GM18520 (cell line): ENCODE results near the gene RAB11FIP4.

Source experiments
- ATAC-seq: cut with Tn5 transposase; IDR thresholded peaks from one replicate; pipeline ENCODE4 v1.9.1; 2021; ENCODE audit not compliant: unreplicated experiment

The RAB11FIP4 gene

DNA sequence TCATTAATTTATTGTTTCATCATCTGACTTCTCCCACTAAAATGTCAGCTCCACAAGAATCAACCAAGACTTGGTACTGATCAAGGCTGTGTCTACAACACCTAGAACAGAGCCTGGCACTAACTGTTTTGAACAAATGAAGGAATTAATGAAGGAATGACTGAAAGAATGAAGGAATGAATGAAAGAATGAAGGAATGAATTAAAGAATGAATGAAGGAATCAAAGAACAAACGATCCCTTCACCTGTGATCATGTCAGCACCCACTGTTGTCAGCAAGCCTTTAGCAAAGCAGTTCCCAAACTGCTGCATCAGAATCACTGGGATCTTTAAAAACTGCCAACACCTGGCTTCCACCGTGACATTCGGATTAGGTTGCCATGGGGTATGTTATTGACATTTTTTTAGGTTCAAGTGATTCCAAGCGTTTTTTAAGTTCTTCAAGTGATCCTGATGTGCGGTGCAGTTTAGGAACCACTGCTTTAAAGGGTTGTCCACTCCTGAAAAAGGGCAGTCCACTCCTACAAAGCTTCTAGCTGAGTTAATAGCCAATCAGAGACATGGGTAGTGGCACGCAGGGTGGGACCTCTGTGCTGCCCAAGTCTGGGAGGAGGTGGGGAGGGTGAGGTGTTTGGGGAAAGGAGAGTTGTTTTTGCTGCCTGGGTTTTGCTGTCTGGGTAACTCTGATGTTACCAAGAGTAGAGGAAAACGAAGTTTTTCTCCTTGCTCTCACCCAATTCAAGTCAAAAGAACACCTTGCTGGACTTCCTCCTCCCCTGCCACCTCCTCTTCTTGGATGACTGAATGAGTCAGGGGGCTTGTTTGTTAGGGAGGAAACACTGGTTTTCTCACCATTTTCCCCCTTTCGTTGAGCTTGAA is 89.7 kb downstream of the RAB11FIP4 start:
- ATAC-seq = no peak

DNA sequence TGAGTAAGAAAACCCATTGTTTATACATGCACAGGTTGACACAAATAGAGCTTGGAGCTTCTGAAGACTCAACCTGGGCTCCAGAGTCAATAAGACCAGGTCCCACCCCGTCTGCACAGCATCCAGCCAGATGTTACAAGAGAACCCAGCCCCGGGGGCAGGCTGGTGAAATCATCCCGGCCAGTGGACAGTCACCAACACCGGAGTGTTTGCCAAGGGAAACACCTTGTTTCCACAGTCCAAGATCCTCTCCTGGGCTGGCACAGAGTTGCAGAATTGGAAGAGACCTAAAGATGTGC is 90.3 kb downstream of the RAB11FIP4 start:
- no peak for ATAC-seq

DNA sequence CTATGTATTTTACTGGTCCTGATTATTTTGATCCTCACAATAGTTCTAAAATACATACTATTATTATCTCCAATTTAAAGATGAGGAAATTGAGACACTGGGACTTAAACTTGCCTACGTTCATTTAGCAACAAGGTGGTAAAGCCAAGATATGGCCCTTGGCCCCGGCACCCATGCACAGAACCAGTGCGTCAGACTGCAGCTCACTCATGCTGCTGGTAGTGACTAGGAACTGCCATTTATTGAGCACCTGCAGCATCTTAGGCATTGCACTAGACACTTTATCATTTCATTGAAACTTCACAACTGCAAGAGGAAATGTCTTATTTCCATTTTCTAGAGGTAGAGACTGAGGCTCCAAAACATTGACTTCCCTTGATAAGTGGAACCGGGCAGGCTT is 93.3 kb downstream of the RAB11FIP4 start:
- ATAC-seq = no peak

DNA sequence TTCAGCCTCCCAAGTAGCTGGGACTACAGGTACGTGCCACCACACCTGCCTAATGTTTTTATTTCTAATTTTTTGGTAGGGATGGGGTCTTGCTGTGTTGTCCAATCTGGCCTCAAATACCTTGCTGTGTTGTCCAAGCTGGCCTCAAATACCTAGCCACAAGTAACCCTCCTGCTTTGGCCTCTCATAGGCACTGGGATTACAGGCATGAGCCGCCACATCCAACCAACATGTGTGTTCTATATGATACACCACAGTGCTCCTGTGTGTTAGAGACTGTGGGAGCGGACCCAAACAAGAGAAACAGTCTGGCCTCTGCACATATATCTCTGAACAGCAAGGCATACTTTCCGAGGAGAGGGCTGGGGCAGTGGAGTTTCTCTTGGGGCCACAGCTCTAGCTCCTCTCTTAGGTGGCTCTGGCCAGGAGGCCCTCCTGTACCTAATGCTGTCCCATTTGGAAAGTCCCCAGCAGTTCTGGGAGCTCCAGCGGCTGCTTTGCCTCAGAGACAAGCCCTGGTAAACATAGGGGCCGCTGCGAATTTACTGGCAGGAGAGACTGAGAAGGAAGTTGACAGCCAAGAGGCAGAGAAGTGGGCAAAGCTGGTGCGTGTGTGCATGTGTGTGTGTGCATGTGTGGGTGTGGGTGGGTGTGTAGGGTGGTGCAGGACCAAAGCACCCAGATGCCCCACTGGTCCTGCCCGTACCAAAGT is 95.0 kb downstream of the RAB11FIP4 start:
- no peak for ATAC-seq

DNA sequence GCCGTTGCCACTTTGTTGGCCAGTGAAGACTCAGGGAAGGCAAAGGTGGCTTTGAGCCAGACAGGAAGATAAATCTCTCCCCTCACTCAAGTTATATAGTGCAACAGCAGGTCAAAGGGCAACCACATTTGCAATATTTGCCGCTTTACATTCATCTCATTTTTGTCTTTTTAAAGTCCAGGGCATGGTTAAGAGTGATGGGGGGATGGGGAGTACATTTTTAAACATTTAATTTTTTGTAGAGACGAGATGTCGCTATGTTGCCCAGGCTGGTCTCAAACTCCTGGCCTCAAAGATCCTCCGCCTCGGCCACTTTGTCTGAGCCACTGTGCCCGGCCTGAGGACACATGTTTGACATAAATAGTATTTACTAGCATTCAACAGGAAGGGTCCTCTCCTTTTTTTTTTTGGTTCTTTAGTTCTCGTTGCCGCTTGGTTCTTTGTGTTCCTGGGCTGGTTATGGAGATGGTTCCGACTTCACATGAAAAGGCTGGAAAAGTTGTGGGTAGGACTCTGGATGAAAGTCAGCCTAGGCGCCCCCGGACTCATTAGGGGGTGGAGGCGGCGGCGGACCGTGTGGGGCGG is 95.7 kb downstream of the RAB11FIP4 start:
- no peak for ATAC-seq

DNA sequence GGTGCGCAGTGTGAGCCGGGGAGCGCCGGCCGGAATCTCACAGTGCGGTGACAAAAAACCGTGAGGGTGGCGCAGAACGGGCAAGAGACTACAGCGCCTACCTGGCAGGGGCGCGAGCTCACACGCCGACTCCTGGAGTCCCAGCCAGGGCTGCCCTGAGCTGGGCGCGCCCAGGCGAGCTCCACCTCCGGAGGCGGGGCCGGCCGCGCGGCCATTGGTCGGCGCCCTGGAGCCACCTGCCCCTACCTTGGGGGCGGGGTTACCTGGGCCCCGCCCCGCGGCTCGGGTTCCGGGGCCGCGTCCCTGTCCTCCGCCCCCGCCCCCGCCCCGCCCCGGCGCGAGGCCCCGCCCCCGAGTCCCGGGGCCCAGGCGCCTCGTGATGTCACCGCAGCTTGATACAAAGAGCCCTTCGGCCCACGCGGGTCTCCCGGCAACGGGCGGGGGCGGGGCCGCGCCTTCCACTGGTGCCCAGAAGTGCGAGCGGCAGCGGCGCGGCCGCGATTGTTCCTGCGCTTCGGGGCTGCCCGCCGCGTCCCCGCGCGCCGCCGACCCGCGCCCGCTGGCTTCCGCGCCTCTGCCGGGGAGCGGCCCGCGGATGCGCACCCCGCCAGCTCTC is 96.3 kb downstream of the RAB11FIP4 start:
- ATAC-seq = peak; percentile 70

DNA sequence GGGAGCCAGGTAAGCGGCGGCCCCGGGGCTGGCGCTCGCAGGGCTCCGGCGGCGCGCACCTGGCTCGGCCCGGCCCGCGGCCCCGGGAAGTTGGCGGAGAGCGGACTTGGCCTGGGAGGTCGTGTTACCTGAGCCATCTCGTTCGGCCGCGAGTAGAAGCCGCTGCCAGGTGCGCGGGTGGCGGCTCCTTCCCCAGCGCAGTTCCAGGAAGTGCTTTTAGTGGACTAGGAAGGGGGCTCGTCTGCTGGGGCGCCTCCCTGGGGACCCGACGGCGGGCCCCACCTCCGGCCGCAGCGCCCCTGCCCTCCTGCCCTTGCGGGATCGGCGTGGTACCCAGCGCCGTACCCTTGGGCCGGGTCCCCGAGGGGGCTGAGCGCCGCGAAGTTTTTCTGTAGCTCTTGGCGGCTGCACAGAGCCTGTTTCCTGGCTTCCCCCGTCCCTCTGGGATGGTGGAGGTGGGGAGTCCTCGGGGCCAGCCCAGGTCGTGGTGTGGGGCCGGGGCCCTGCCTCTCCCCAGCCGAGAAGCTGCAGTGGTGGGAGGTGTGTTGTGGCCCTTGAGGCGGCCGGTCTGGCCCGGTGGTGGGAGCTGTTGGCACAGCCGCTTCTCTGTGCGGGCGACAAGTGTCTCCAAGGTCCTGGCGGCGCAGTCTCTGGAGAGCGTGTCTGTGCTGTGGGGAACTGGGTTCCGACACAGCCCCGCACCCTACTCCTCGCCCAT is 96.9 kb downstream of the RAB11FIP4 start:
- no peak for ATAC-seq

DNA sequence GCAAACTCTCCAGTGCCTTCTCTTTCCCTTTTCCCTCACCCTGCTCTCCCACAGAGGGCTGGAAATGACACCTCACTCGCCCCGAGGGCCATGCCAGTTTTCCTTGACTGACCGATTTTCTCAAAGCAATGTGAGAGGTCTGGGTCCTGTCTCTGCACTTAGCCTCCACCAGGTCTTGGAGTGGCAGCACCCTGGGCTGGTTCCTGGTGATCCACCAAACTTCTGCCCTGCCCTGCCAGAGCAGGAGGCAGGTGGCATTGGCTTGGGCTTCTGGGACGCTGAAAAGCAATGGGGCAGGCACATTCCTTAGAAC is 97.5 kb downstream of the RAB11FIP4 start:
- no peak for ATAC-seq

DNA sequence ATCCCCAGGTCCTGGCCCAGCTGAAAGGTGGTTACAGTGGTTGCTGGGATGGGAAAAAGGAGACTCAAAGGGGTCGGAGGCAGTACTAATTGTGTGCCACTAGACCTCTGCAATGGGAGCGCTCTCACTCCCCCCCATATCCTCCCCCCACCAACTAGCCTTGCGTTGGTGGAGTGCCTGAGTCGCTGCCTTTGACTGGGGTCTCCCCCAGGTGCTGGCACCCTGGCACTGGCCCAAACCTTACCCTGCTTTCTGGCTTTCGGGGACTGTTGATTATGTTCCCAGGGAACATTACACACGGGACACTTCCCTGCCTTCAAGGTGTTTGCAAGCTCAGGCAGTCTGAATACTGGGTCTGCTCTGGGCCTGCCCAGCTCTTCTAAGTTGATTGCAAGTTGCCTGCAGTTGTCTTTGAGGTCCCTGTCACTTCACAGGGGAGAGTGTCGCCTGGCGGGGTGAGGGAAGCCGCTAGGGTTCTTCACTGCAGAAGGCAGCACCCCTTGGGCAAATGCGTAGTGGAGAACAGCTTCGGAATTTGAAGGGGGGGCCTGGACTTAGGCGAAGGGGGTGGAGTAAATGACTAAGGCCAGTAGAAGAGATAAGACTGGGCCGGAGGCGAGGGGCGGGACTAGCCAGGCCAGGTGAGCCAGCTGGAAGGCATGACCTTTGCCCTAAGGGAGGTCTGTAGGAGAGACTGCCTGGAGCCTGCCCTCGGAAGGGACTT is 98.0 kb downstream of the RAB11FIP4 start:
- ATAC-seq = no peak

DNA sequence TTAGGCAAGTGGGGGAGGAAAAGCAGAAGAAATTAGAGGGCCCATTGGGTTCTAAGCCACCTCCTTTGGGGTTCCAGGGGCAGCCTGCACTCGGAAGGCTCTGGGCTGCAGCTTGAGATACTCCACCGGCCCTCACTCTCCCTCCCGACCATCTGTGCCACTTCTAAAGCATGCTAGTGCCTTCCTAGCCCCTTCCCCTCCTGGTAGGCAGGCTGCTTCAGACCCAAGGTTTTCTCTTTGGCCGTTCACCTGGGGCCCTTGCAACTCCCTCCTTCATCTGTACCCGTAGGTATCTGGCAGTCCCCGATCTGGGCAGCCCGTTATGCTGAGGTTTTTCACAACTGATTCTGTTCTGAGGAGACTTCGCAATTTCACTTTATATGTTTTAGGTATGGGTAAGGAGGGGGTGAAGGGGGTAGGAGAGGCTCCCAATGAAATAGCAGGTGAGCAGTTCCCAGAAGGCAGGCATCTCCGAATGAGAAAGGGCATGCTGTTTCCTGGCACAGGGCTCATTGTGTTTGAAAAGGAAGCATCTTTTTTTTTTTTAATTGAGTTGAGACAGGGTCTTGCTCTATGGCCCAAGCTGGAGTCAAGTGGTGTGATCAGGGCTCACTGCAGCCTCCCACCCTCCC is 98.7 kb downstream of the RAB11FIP4 start:
- ATAC-seq = no peak

DNA sequence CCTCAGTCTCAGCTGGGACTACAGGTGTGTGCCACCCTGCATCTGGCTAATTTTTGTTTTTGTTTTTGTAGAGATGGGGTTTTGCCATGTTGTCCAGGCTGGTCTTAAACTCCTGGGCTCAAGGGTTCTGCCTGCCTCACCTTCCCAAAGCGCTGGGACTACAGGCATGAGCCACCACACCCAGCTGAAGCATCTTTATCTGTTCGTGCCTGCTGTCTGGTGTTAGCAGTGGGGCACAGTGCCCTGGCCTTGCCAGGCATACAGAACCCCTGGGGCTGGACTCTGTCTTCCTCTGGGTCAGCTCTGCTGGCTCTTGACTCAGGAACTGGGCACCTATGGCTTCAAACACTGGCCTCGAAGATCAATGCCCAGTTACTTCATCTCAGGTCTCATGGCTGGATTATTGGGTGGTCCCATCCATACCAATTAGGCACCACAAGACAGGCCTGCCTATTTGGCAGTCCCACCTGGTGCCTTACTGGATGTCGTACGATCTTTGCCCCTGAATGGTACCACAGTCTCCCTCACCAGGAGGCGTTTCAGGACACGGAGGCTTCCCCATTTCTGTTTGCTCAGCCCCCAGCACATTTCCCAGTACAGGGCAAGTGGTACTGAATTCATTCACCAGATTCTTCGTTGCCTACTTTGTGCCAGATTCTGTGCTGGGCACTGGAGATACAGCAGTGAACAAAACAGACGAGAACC is 99.3 kb downstream of the RAB11FIP4 start:
- ATAC-seq = no peak

DNA sequence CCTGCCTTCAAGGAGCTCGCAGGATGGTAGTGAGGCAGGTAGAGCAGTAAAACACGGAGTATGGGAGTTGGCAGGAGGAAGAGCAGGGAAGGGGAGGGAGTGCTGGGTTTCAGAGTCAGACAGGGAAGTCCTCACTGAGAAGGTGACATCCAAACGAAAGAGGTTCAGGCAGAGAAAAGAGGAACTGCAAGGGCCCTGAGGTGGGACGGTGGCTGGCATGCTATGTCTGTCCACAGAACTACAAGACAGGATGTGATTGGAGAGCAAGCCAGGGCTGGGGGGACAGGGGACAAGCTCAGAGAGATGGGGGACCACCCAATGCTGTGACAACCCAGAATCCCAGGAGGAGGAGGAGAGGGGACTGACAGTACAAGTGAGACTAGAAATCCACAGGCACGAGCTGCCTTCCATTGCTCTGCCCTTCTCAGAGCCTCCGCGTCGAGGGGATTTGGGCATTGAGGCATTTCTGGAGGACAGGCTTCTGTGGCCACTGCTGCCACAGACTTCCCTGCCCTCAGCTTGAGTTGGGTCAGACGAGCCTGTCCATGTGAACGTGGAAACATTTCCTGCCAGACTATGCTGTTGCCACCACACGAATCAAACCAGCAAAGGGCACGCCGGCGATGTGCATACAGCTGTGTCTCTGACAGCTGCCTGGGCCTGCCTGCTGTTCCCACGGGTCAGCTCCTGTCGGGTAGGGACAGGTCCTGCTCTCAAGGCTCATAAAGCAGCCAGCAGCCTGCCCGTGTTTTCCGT is 100.1 kb downstream of the RAB11FIP4 start:
- ATAC-seq = no peak

DNA sequence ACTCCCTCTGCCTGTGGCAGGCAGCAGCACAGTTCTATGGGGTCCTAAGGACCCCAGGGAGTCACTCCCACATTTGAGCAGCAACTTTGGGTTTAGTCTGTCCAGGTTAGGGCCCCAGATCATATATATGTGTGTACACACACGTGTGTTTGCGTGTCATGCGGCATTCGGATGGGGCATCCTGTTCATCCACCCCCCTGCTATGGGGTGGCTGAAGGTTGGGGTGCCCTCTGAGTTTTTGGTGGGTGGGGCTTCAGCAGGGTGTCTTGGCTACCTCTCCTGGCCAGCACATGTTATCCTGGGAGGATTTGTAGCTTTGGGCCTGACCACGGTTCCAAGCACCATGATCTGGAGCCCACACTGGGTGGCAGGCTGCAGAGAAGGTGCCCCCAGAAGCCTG is 100.7 kb downstream of the RAB11FIP4 start:
- ATAC-seq = no peak

DNA sequence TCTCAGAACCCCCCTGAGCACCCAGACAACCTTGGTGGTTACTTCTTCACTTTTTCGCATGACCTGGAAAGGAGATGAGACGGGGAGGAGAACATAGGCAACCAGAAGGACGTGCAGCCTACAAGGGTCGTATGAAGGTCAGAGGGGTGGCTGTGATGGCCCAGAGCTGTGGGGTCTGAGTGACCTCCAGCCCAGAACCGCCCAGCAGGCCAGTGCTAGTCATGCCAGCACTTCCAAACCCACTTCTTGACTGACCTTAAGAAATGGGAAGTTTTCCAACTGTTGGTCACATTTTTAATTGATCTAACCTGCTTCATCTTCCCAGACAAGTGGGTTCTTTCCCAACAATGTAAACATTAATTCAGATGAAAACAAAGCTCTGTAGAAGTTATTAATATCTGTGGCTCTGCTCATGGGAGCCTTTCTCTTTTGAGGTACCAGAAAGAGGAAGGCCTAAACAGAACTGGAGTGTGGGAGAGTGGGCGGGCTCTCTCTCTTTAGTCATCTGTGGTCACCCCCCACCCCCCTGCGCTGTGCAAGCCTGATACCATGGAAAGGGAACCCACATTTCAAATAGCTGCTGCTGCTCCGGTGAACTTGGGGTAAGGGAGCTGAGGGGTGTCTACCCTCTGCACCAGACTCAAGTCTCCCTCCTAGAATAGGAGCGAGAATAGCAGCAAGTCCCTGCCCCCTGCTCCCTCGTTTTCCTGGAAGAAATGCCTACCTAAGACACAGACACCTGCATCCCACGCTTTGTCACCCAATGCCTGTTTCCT is 101.6 kb downstream of the RAB11FIP4 start:
- ATAC-seq = no peak

DNA sequence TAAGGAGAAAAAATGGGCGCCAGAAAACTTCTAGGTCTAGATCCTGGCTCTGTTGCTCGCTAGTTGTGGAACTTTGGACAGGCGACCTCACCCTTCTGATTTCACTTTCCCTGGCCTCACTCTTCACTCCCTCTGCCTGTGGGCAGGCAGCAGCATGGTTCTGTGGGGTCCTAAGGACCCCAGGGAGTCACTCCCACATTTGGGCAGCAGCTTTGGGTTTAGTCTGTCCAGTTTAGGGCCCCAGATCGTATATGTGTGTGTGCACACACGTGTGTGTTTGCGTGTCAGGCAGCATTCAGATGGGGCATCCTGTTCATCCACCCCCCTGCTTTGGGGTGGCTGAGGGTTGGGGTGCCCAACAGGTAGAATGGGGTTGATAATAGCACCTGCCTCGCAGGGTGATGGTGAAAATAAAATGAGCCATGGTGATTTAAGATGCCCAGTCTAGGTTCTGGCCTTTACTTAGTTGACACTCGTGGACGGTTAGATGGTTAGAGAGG is 102.2 kb downstream of the RAB11FIP4 start:
- ATAC-seq = no peak

DNA sequence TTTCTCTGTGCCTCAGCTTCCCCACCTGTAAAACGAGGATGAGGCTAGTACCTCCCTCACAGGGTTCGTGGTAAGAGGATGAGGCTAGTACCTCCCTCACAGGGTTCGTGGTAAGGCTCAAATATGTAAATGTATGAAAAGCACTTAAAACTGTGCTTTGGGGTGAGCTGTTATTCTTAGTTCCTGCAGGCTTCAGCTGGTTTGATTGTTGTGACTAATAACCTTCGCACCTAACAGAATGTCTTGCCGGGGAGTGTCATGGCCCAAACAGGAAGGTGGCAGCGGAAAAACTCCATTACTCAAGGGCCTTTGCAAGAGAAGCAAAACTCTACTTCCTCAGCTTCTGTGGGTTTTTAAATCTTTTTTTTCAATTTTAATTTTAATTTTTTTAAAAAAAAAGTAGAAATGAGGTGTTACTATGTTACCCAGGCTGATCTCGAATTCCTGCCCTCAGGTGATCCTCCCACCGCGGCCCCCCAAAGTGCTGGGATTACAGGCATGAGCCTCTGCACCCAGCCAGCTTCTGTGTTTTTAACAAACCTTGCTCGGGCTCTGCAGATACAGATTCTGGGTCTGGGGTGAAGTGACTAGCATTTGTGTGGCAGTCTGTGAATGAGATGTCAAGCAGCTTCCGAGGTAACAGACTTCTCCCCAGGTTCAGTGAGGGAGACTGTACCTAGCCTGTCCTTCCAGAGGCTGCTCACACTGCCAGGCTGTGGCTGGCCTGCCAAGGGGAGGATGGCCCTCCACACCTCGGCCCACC is 103.0 kb downstream of the RAB11FIP4 start:
- ATAC-seq = peak; percentile 53
